RCC 7860 (cell line): Measurements from ENCODE around the gene ARFGAP2.
"Not testable (repeated sequence)": the region's sequence is repeated elsewhere in the genome, so short reads cannot be mapped to it uniquely, and the experiment has no call there.

Source experiments
- DNase-seq: peaks from one replicate; pipeline ENCODE4 v3.0.0-alpha.2; 2015; ENCODE audit warnings: low spot score
- FAIRE-seq: peaks from 2 replicates; lab custom pipeline; 2012; peaks lifted over from hg19 to GRCh38; lab: Jason Lieb, UNC

The ARFGAP2 gene

DNA sequence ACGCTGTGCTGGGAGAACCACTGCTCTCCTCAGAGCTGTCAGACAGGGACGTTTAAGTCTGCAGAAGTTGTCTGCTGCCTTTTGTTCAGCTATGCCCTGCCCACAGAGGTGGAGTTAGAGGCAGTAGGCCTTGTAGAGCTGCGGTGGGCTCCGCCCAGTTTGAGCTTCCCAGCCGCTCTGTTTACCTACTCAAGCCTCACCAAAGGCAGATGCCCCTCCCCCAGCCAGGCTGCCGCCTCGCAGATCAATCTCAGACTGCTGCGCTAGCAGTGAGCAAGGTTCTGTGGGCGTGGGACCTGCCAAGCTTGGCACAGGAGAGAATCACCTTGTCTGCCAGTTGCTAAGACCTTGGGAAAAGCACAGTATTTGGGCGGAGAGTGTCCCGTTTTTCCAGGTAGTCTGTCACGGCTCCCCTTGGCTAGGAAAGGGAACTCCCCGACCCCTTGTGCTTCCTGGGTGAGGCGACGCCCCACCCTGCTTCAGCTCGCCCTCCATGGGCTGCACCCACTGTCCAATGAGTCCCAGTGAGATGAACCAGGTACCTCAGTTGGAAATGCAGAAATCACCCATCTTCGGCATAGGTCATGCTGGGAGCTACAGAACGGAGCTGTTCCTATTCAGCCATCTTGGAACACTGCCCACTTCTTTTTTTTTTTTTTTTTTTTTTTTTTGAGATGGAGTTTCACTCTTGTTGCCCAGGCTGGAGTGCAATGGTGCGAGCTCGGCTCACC is 57.6 kb downstream of the ARFGAP2 start:
- DNase-seq, FAIRE-seq: not testable (repeated sequence)
